GM10266 (cell line): ENCODE measurements around the gene RSPH6A.
"Not testable (repeated sequence)": the region's sequence is repeated elsewhere in the genome, so short reads cannot be mapped to it uniquely, and the experiment has no call there.

Experiments
- DNase-seq: peaks from one replicate; pipeline ENCODE4 v3.0.0; 2012; ENCODE audit errors: extremely low spot score
- TF ChIP-seq, protein P1 (sequence below): IDR thresholded peaks from 2 replicates; pipeline ENCODE4 v1.5.1; 2012; ENCODE audit warnings: mild to moderate bottlenecking, low read depth; ENCODE audit not compliant: control insufficient read depth, insufficient read depth; ENCODE audit errors: missing control alignments

The RSPH6A gene

DNA sequence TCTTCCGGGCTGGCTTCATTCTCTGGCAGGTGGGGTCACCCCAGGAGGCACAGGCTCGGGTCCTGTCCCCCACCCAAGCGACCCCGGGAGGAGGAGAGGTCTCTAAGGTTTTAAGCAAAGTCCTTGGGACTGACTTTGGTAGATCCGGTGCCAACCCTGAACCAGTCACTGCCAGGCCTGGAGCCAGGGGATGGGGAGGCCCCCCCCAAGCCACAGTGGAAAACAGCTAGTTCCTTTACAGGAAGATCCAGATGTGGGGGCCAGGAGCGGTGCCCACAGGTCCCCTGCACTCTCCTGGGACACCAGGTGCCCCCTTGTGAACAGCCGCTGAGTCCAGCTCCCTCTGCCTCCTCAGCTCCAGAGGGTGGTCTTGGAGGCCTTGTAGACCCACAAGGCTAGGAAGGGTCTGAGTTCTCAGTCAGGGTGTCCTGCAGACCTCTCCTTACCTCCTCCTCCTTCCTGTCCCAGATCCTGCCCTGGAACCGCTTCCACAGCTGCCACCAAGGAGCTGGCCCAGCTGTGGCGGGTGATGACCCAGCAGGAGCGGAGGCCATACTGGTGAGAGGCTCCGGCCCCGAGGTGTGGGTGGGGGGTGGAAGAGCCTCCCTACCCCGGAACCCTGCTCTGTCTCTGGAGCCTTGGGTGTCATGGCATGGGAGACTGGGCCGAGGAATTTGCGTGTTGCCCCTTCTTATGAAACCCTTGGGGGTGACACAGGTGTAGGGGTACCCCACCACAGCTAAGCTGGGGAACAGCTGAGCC lies 52.1 kb downstream of the RSPH6A start:
- TF ChIP-seq, protein P1, sequence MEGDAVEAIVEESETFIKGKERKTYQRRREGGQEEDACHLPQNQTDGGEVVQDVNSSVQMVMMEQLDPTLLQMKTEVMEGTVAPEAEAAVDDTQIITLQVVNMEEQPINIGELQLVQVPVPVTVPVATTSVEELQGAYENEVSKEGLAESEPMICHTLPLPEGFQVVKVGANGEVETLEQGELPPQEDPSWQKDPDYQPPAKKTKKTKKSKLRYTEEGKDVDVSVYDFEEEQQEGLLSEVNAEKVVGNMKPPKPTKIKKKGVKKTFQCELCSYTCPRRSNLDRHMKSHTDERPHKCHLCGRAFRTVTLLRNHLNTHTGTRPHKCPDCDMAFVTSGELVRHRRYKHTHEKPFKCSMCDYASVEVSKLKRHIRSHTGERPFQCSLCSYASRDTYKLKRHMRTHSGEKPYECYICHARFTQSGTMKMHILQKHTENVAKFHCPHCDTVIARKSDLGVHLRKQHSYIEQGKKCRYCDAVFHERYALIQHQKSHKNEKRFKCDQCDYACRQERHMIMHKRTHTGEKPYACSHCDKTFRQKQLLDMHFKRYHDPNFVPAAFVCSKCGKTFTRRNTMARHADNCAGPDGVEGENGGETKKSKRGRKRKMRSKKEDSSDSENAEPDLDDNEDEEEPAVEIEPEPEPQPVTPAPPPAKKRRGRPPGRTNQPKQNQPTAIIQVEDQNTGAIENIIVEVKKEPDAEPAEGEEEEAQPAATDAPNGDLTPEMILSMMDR: no peak
- no peak for DNase-seq

DNA sequence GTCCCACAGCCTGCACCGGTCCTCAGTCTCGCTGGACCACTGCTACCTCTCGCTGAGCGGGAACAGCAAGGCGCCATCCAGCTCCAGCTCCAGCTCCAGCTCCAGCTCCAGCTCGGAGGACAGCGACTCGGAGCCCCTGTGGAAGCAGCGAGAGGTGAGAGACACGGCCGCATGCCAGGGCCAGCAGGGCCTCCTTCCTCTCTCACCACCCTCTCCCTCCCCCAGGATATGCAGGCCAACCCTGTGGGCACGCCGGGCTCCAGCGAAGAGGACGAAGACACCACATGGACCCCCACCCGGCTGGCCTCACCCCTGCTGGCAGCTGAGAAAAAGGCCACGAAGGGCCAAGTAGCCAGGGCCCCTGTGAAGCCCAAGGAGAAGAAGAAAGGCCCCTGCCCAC lies 53.4 kb downstream of the RSPH6A start:
- DNase-seq: no peak
- TF ChIP-seq, protein P1: no peak

DNA sequence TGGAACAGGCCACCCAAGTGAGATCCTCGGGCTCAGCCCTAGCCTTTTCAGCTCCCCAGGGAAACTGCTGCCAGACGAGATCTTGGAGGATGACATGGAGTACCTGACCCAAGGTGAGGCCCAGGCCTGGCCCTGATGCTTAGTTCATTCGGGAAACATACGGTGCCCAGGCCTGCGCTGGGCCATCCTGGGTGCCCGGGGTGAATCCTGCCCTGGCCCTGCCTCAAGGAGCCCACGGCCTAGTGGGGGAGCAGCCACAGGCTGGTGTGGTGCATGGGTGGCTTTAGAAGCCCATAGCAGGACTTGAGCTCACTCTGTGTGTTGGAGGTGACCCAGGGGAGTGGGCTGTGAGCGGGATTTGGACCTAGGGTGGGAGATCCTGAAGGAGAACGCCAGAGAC lies 56.2 kb downstream of the RSPH6A start:
- no peak for DNase-seq
- TF ChIP-seq, protein P1: no peak

DNA sequence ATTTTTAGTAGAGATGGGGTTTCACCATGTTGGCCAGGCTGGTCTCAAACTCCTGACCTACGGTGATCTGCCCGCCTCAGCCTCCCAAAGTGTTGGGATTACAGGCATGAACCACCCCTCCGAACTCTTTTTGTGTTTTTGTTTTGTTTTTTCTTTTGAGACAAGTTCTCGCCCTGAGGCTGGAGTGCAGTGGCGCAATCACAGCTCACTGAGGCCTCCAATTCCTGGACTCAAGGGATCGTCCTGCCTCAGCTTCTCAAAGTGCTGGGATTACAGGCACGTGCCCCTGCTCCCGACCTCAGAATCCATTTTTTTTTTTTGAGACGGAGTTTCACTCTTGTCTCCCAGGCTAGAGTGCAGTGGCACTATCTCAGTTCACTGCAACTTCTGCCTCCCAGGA lies 57.4 kb downstream of the RSPH6A start:
- TF ChIP-seq, protein P1: no peak
- DNase-seq: no peak

DNA sequence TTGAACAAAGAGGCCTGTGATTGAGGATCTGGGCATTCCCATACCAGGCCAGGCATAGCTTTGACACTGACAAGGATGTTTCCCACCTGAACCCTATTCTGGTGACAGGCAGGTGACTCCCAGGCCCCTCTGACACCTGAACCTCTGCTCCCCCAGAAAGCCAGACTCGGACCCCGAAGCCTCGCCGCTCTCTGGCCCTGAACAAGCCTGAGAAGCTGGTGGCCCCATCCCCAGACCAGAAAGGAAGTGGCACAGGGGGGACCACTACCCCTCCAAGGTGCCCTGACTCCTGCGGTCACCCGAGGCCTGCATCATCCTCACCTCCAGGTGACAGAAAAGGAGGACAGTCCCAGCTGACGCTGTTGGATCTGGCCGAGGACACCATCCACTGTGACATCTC lies 60.8 kb downstream of the RSPH6A start:
- TF ChIP-seq, protein P1: no peak
- no peak for DNase-seq

DNA sequence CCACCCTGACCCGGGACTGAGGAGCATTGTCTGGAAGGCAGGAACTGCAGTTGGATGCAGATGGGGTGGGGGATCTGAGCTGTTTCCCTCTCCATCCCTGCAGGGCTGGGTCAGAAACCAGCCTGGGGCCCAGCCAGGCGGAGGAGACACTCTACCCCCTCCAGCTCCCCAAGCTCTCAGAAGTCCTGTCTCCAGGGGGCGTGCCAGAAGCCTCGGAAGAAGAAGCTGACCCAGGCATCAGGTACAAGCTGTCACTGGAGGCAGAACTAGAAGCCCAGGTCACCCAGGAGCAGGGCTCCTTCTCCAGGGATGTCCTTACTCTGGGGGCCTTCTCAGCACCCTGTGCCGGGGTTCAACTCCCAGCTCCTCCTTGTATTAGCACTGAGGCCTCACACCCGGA lies 61.6 kb downstream of the RSPH6A start:
- DNase-seq: no peak
- TF ChIP-seq, protein P1: peak; percentile 18

DNA sequence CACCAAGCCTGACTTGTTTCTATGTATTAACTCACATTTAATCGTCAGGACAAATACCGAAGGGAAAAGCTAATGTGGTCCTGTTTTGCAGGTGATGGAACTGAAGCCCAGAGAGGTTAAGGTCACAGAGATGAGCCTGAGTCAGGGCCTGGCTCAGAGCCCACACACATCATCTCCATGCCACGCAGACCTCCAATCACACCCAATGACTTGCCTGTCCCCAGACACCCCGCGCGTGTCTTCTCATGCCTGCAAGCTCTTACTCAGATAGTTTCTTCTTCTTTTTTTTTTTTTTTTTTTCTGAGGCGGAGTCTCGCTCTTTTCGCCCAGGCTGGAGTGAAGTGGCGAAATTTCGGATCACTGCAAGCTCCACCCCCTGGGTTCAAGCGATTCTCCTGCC lies 62.5 kb downstream of the RSPH6A start:
- DNase-seq: no peak

DNA sequence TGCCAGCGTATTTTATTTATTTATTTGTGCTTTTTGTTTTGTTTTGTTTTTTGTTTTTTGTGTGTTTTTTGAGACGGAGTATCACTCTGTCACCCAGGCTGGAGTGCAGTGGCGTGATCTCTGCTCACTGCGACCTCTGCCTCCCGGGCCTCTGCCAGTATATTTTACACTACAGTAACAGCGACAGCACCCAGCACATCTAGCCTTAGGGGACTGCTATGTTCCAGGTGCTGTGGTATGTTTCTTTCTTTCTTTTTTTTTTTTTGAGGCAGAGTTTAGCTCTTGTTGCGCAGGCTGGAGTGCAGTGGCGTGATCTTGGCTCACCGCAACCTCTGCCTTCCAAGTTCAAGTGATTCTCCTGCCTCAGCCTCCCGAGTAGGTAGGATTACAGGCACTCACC lies 63.6 kb downstream of the RSPH6A start:
- DNase-seq: not testable (repeated sequence)

More for the DNA sequence above, 62.5 kb downstream of the RSPH6A start:
- TF ChIP-seq, protein P1: no peak
